B cell (primary cell): ENCODE data around the gene TAB3. TPM values are rescaled to one million over a fixed set of nuclear protein-coding genes. Genes with fewer than 3 reads are reported as not detected.

Experiments
- ATAC-seq: fragments of 200-7000 bp; cut with Tn5 transposase; one replicate; pipeline ENCODE4 v1.10.0; 2021; ENCODE audit warnings: low read depth, mild to moderate bottlenecking, moderate number of reproducible peaks, moderate library complexity
- CTCF ChIA-PET: fragments of 350-600 bp; sonication (Branson Sonifier 250); formaldehyde crosslinking; loops from one replicate; lab custom pipeline; 2021; ENCODE audit warnings: antibody characterized with exemption, inconsistent platforms; lab: Charles Lee
- POLR2A ChIA-PET: fragments of 350-600 bp; sonication (Branson Sonifier 250); formaldehyde crosslinking; loops from one replicate; lab custom pipeline; 2021; ENCODE audit warnings: antibody characterized with exemption; lab: Charles Lee
- DNase-seq: peaks from one replicate; pipeline ENCODE4 v3.0.0; 2013
- H2AFZ ChIP-seq: 2 replicates; pipeline ENCODE4 v1.6.1; 2012; ENCODE audit warnings: mild to moderate bottlenecking, low read depth, low read length; ENCODE audit not compliant: insufficient read depth, poor library complexity, severe bottlenecking
- H3K27ac ChIP-seq, 2 donors: 1 replicate in 1 of 2; 2 replicates in 1 of 2; pipeline ENCODE4 v1.5.1; 2012 to 2013; ENCODE audit warnings: low read length in 2 of 2, mild to moderate bottlenecking in 2 of 2, moderate library complexity in 1 of 2
- H3K27me3 ChIP-seq, 4 experiments: fragments of 200-600 bp in 1 of 4; sonication (generic) in 1 of 4; replicated peaks in 1 of 4; 1 replicate in 2 of 4; 2 replicates in 2 of 4; pipeline versions ENCODE4 v1.6.1 to v1.7.0; 2013 to 2016; ENCODE audit warnings: low read length in 3 of 4, mild to moderate bottlenecking in 2 of 4, mixed read lengths in 1 of 4, moderate library complexity in 1 of 4; ENCODE audit not compliant: insufficient read depth in 4 of 4, control insufficient read depth in 3 of 4; ENCODE audit errors: control extremely low read depth in 1 of 4
- H3K36me3 ChIP-seq, 2 experiments: replicated peaks in 1 of 2; 1 replicate in 1 of 2; 2 replicates in 1 of 2; pipeline versions ENCODE4 v1.6.1 to v1.7.1; 2013; ENCODE audit warnings: low read length in 1 of 2; ENCODE audit not compliant: insufficient read depth in 2 of 2, control insufficient read depth in 1 of 2; ENCODE audit errors: control extremely low read depth in 1 of 2, extremely low read depth in 1 of 2
- H3K4me1 ChIP-seq, 2 donors: fragments of 200-600 bp in 1 of 2; sonication (generic) in 1 of 2; 1 replicate in 1 of 2; 2 replicates in 1 of 2; pipeline versions ENCODE4 v1.5.1 to v1.6.1; 2013 to 2017; ENCODE audit warnings: low read length in 2 of 2; ENCODE audit not compliant: control insufficient read depth in 2 of 2, insufficient read depth in 2 of 2
- H3K4me2 ChIP-seq: replicated peaks from 2 replicates; pipeline ENCODE3; 2012; ENCODE audit warnings: mild to moderate bottlenecking, low read depth, low read length; ENCODE audit not compliant: poor library complexity, severe bottlenecking
- H3K4me3 ChIP-seq, 5 experiments: fragments of 200-600 bp in 1 of 5; sonication (generic) in 1 of 5; 1 replicate in 3 of 5; 2 replicates in 2 of 5; pipeline versions ENCODE4 v1.5.1 to v1.7.0; 2011 to 2016; ENCODE audit warnings: low read length in 4 of 5, mild to moderate bottlenecking in 4 of 5, low read depth in 2 of 5, control low read depth in 1 of 5, moderate library complexity in 1 of 5; ENCODE audit not compliant: insufficient read depth in 1 of 5; ENCODE audit errors: control extremely low read depth in 1 of 5, extremely low read depth in 1 of 5
- H3K79me2 ChIP-seq: fragments of 200-600 bp; sonication (generic); one replicate; pipeline ENCODE4 v1.6.0; 2016; ENCODE audit warnings: low read length; ENCODE audit not compliant: control insufficient read depth, insufficient read depth
- H3K9ac ChIP-seq: fragments of 200-600 bp; sonication (generic); 2 replicates; pipeline ENCODE4 v1.6.1; 2017; ENCODE audit warnings: mild to moderate bottlenecking, low read length, moderate library complexity
- H3K9me3 ChIP-seq, 3 donors: one replicate each; pipeline versions ENCODE4 v1.6.1 to v1.7.1; 2013; ENCODE audit warnings: low read length in 2 of 3; ENCODE audit not compliant: control insufficient read depth in 2 of 3, insufficient read depth in 1 of 3; ENCODE audit errors: control extremely low read depth in 1 of 3
- H4K20me1 ChIP-seq: 2 replicates; pipeline ENCODE4 v1.6.0; 2012; ENCODE audit warnings: mild to moderate bottlenecking, low read length; ENCODE audit not compliant: insufficient read depth, control insufficient read depth, poor library complexity, severe bottlenecking
- H3K27ac Mint-ChIP-seq: one replicate; pipeline ENCODE4 v1.8.0; 2021; ENCODE audit warnings: mixed read lengths
- H3K27me3 Mint-ChIP-seq: one replicate; pipeline ENCODE4 v1.8.0; 2021; ENCODE audit warnings: mixed read lengths
- H3K4me1 Mint-ChIP-seq: one replicate; pipeline ENCODE4 v1.8.0; 2021; ENCODE audit warnings: mixed read lengths
- H3K4me3 Mint-ChIP-seq: one replicate; pipeline ENCODE4 v1.8.0; 2021; ENCODE audit warnings: mixed read lengths
- H3K9me3 Mint-ChIP-seq: one replicate; pipeline ENCODE4 v1.8.0; 2022; ENCODE audit warnings: mixed read lengths; ENCODE audit not compliant: insufficient read depth
- EZH2 ChIP-seq: IDR thresholded peaks from 2 replicates; pipeline ENCODE4 v1.6.1; 2012; ENCODE audit warnings: borderline replicate concordance, low read depth, mild to moderate bottlenecking, moderate library complexity, low read length; ENCODE audit not compliant: insufficient read depth, poor library complexity, severe bottlenecking
- WGBS: methylation state at CpG from one replicate; pipeline ENCODE4 v1.1.5; 2013; ENCODE audit warnings: missing lambda C conversion rate; ENCODE audit not compliant: insufficient coverage; 5-methylcytosine and 5-hydroxymethylcytosine counted together
- intact Hi-C: fragments of 100-400 bp; cut with micrococcal nuclease; formaldehyde crosslinking; loops from one replicate; pipeline ENCODE4 v1.10.0; 2022
- polyA plus RNA-seq: library from polyadenylated mRNA; depleted of rRNA; stranded (reverse); fragments of >200 nt; gene quantifications from 2 replicates; pipeline ENCODE4 v1.2.3, GENCODE V29; 2012
- total RNA-seq, 2 donors: library from RNA; stranded (reverse); fragments of 120-200 nt in 1 of 2; gene quantifications; 1 replicate in 1 of 2; 2 replicates in 1 of 2; pipeline versions ENCODE4 v1.2.3 to v1.2.4, GENCODE V29; 2013 to 2022
- TF ChIP-seq, protein P1 (sequence below): fragments of 200-600 bp; IDR thresholded peaks from one replicate; pipeline ENCODE4 v1.8.0; 2022; ENCODE audit warnings: antibody characterized with exemption, mild to moderate bottlenecking

The TAB3 gene
- total and polyA plus RNA-seq, 2 donors (not counting 1 experiment from before 2014, with no cell fraction given) = 11.4 to 26.5 TPM

DNA sequence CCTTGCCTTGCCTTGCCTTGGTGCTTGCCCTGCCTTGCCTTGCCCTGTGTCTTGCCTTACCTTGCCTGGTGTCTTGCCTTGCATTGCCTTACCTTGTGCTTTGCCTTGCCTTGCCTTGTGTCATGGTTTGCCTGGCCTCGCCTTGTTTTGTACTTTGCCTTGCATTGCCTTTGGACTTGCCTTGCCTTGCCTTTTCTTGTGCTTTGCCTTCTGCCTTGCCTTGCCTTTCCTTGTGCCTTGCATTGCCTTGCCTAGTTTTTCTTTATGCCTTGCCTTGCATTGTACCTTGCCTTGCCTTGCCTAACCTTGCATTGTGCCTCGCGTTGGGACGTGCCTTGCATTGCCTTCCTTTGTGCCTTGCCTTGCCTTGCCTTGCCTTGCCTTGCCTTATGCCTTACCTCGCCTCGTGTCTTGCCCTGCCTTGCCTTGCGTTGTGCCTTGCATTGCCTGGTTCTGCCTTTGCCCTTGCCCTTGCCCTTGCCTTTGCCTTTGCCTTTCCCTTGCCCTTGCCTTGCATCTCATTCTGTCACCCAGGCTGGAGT, 82.8 kb downstream of the TAB3 start:
- POLR2A ChIA-PET = no interaction called here
- Mint-ChIP-seq H3K9me3 (no peaks in the 10 kb centered on the region), H3K27me3 (no peaks in the 10 kb centered on the region), H3K4me1 (peaks cover 2% of the 10 kb centered on the region), H3K27ac (no peak overlapping the region), H3K4me3 (no peak overlapping the region)
- DNase-seq (no peak), ATAC-seq (no peak)
- no peak overlapping the region for H3K4me3 ChIP-seq
- no peak overlapping the region for H3K4me2 ChIP-seq
- WGBS = 98% methylated on average over 7 of the region's 7 CpGs
- no peaks in the 10 kb centered on the region for H3K4me1 ChIP-seq
- TF ChIP-seq EZH2 = no peak
- TF ChIP-seq, protein P1, sequence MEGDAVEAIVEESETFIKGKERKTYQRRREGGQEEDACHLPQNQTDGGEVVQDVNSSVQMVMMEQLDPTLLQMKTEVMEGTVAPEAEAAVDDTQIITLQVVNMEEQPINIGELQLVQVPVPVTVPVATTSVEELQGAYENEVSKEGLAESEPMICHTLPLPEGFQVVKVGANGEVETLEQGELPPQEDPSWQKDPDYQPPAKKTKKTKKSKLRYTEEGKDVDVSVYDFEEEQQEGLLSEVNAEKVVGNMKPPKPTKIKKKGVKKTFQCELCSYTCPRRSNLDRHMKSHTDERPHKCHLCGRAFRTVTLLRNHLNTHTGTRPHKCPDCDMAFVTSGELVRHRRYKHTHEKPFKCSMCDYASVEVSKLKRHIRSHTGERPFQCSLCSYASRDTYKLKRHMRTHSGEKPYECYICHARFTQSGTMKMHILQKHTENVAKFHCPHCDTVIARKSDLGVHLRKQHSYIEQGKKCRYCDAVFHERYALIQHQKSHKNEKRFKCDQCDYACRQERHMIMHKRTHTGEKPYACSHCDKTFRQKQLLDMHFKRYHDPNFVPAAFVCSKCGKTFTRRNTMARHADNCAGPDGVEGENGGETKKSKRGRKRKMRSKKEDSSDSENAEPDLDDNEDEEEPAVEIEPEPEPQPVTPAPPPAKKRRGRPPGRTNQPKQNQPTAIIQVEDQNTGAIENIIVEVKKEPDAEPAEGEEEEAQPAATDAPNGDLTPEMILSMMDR = no peak
- no peaks in the 10 kb centered on the region for H3K79me2 ChIP-seq
- no peak overlapping the region for H3K27ac ChIP-seq
- no peaks in the 10 kb centered on the region for H3K27me3 ChIP-seq
- H3K36me3 ChIP-seq = no peaks in the 10 kb centered on the region
- CTCF ChIA-PET = no interaction called here
- intact Hi-C loops = no loop called here
- H2AFZ ChIP-seq = no peak overlapping the region
- no peak overlapping the region for H3K9ac ChIP-seq
- H3K9me3 ChIP-seq = peaks cover 0 to 10% (median 0%) of the 10 kb centered on the region in 3 donors
- H4K20me1 ChIP-seq = no peaks in the 10 kb centered on the region

DNA sequence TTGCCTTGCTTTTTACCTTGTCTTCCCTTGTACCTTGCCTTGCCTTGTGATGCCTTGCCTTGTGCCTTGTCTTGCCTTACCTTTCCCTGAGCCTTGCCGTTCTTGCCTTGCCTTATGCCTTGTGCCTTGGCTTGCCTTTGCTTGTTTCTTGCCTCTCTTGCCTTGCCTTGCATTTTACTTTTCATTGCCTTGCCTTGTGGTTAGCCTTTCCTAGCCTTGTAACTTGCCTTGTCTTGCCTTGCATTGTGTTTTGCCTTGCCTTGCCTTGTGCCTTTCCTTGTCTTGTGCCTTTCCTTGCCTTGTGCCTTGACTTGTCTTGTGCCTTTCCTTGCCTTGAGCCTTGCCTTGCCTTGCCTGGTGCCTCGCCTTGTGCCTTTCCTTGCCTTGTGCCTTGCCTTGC, 84.6 kb downstream of the TAB3 start:
- no peak overlapping the region for H3K4me3 Mint-ChIP-seq
- DNase-seq = no peak
- 100% methylated on average over 2 of the region's 2 CpGs for WGBS
- intact Hi-C loops = no loop called here
- H3K79me2 ChIP-seq = no peaks in the 10 kb centered on the region
- no peak overlapping the region for H3K4me2 ChIP-seq
- no peaks in the 10 kb centered on the region for H3K4me1 ChIP-seq
- ATAC-seq = no peak
- no peaks in the 10 kb centered on the region for H3K36me3 ChIP-seq
- POLR2A ChIA-PET = no interaction called here
- no peaks in the 10 kb centered on the region for H3K27me3 ChIP-seq
- H2AFZ ChIP-seq = no peak overlapping the region
- CTCF ChIA-PET = no interaction called here
- H3K9ac ChIP-seq = no peak overlapping the region
- H4K20me1 ChIP-seq = no peaks in the 10 kb centered on the region
- TF ChIP-seq EZH2 = no peak
- TF ChIP-seq, protein P1 = no peak
- H3K27ac Mint-ChIP-seq = no peak overlapping the region
- peaks cover 0 to 10% (median 0%) of the 10 kb centered on the region in 3 donors for H3K9me3 ChIP-seq
- H3K4me1 Mint-ChIP-seq = no peaks in the 10 kb centered on the region
- no peak overlapping the region for H3K27ac ChIP-seq
- no peaks in the 10 kb centered on the region for H3K27me3 Mint-ChIP-seq
- H3K4me3 ChIP-seq = no peak overlapping the region
- H3K9me3 Mint-ChIP-seq = no peaks in the 10 kb centered on the region
